Measurements from ENCODE around the gene NDUFAF3. TPM values are rescaled to one million over a fixed set of nuclear protein-coding genes. Genes with fewer than 3 reads are reported as not detected.
A peak's percentile ranks its signal among the peaks of the same experiment; 100 is the strongest.

The NDUFAF3 gene
- total RNA-seq, 1 donor from 2014 or later: 200 TPM

DNA sequence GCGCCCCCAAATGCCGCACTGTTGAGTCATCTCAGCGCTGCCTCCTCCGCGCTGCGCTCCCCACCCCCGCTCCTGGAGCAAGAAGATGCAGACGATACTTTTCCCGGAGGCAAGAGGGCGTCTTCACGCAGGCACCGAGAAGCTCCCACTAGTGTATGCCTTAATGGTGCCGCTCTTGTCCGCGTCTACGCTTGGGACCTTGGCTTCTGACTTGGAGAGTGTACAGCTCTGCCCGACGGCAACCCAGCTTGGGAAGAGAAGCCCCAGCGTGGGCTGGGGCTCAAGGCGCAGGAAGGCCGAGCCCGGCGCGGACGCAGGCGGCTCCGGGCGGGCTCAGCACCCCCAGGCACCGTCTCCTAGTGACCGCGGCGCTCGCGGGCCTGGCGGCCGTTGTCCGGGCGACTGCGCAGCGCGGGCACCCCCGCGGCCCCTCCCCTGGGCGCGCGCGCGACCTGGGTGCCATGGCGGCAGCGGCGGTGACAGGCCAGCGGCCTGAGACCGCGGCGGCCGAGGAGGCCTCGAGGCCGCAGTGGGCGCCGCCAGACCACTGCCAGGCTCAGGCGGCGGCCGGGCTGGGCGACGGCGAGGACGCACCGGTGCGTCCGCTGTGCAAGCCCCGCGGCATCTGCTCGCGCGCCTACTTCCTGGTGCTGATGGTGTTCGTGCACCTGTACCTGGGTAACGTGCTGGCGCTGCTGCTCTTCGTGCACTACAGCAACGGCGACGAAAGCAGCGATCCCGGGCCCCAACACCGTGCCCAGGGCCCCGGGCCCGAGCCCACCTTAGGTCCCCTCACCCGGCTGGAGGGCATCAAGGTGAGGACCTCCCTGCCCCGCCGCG, 31.9 kb upstream of the NDUFAF3 start, which contains the start of gene P4HTM:
Gene P4HTM (plus strand): TSS at position 446 of the 840 bp plus-strand sequence. CDS start 16 bp downstream, at position 462.
- no peaks in the 10 kb centered on the region for H3K9me3 ChIP-seq
- peaks cover under 1 to 5% of the 10 kb centered on the region in 2 donors for H3K36me3 ChIP-seq
- TF ChIP-seq, protein P1, sequence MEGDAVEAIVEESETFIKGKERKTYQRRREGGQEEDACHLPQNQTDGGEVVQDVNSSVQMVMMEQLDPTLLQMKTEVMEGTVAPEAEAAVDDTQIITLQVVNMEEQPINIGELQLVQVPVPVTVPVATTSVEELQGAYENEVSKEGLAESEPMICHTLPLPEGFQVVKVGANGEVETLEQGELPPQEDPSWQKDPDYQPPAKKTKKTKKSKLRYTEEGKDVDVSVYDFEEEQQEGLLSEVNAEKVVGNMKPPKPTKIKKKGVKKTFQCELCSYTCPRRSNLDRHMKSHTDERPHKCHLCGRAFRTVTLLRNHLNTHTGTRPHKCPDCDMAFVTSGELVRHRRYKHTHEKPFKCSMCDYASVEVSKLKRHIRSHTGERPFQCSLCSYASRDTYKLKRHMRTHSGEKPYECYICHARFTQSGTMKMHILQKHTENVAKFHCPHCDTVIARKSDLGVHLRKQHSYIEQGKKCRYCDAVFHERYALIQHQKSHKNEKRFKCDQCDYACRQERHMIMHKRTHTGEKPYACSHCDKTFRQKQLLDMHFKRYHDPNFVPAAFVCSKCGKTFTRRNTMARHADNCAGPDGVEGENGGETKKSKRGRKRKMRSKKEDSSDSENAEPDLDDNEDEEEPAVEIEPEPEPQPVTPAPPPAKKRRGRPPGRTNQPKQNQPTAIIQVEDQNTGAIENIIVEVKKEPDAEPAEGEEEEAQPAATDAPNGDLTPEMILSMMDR (IDR thresholded peaks at IDR 0.05): peak in 2 of 3 experiments; percentile 35 to 45
- DNase-seq (ENCODE audit: low spot score in 2 of 2): peak; percentile 46 to 96
- intact Hi-C loops (cut with DNase I): loop anchor here (1.0 to 2.0 kb wide), 3 partner anchors 17 to 103 kb away; partner anchors contain the start of genes DALRD3 and WDR6
- H3K4me3 ChIP-seq: peak within 1 kb of the TSS; percentile 80 to 99
- peak within 1 kb of the TSS; percentile 92 to 97 for H3K27ac ChIP-seq
- peaks cover 10 to 26% of the 10 kb centered on the region in 2 donors for H3K4me1 ChIP-seq
- no peaks in the 10 kb centered on the region for H3K27me3 ChIP-seq

DNA sequence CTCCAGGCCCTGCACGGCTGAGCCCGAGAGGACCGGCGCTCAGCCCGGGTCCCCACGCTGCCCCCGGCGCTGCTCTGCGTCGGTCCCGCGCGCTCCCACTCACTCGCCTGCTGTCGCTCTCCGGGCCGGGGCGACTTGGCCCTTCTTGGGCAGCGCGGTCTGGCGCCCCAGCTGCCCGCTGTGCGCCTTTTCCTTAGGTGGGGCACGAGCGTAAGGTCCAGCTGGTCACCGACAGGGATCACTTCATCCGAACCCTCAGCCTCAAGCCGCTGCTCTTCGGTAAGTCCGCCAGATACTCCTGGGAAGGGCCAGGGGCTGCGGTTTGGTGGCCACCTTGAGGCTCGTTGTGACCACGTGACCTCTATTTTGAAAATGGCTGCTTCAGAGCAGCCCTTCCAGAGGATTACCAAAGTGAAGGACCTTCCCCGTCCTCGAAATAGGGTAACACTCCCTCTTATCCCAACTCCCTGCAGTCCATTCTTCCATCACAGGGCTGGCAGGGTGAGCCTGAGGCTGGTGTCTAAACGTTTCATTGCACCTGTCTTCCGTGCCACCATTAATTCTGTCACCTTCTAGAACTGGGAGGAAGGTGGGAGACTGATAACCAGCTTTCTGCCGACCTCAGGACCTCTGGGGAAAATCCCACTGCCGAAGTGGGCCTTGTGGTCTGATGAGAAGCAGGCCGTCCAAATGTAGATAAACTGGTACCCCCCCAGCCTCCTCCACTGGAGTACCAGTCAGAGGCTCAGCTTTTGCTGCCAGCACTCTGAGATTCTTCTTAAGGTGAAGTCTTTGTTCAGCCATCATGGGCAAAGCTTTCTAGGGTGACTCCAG, 31.1 kb upstream of the NDUFAF3 start:
- no peak for DNase-seq (ENCODE audit: low spot score in 2 of 2)
- TF ChIP-seq, protein P1 (IDR thresholded peaks at IDR 0.05): no peak
- peak overlapping the region; percentile 92 to 97 for H3K27ac ChIP-seq
- intact Hi-C loops (cut with DNase I): loop anchor here (2.0 kb wide), 1 partner anchor 102 kb away; no protein-coding TSS in a partner anchor
- H3K4me1 ChIP-seq: peaks cover 10 to 26% of the 10 kb centered on the region in 2 donors
- H3K9me3 ChIP-seq: no peaks in the 10 kb centered on the region
- no peaks in the 10 kb centered on the region for H3K36me3 ChIP-seq
- H3K27me3 ChIP-seq: no peaks in the 10 kb centered on the region
- H3K4me3 ChIP-seq: peak overlapping the region; percentile 80 to 99

DNA sequence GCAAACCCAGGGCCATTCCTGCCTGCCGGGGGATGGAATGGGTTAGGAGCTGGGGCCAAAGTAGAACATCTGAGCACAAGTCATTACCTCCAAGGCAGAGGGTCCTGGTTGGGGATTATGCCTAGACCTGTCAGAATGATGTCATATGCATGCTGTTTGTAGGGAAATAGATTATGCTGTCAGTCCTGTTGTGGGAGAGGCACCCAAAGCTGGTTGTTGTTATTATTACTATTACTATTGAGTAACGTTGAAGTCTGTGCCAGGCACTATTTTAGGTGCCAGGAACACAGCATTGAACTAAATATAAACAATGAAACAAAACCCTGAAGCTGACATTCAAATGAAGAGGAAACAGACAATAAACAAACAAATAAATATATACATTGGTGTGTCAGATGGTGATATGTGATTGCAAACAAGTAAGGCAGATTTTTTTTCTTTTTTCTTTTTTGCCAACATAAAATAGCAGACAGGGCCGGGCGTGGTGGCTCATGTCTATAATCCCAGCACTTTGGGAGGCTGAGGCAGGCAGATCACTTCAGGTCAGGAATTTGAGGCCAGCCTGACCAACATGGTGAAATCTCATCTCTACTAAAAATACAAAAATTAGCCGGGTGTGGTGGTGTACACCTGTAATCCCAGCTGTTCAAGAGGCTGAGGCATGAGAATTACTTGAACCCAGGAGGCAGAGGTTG, 29.9 kb upstream of the NDUFAF3 start:
- TF ChIP-seq, protein P1 (IDR thresholded peaks at IDR 0.05): no peak
- Histone ChIP-seq H3K9me3 (no peaks in the 10 kb centered on the region), H3K36me3 (peaks cover 3 to 5% of the 10 kb centered on the region in 2 donors), H3K27me3 (no peaks in the 10 kb centered on the region), H3K27ac (peak overlapping the region; percentile 92 to 97), H3K4me1 (peaks cover 10 to 26% of the 10 kb centered on the region in 2 donors), H3K4me3 (peak overlapping the region in 1 of 2 donors; percentile 99)
- intact Hi-C loops (cut with DNase I): loop anchor here (2.0 kb wide), 1 partner anchor 101 kb away; no protein-coding TSS in a partner anchor
- no peak for DNase-seq (ENCODE audit: low spot score in 2 of 2)

DNA sequence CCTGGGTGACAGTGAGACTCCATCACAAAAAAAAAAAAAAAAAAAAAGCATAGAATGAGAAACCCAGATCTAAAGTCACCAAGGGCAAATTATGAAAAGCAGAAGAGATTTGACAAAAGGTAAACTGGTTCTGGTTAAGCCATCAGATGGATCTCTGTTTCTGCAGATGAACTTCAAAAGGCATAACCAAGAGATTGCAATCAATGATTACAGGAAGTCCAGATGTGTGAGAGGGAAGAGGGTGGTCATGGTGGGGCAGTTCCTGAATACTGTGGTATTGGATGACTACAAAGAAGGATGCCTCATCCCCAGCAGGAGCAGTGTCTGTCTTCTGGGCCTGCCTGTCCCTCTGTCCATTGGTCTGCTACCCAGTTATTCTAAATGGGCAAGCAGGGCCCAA, 28.1 kb upstream of the NDUFAF3 start:
- intact Hi-C loops (cut with DNase I): no loop called here
- TF ChIP-seq, protein P1 (IDR thresholded peaks at IDR 0.05): no peak
- H3K27ac ChIP-seq: no peak overlapping the region
- no peak overlapping the region for H3K4me3 ChIP-seq
- no peaks in the 10 kb centered on the region for H3K27me3 ChIP-seq
- no peaks in the 10 kb centered on the region for H3K9me3 ChIP-seq
- peaks cover 3 to 8% of the 10 kb centered on the region in 2 donors for H3K36me3 ChIP-seq
- peaks cover 9 to 17% of the 10 kb centered on the region in 2 donors for H3K4me1 ChIP-seq
- DNase-seq (ENCODE audit: low spot score in 2 of 2): no peak

DNA sequence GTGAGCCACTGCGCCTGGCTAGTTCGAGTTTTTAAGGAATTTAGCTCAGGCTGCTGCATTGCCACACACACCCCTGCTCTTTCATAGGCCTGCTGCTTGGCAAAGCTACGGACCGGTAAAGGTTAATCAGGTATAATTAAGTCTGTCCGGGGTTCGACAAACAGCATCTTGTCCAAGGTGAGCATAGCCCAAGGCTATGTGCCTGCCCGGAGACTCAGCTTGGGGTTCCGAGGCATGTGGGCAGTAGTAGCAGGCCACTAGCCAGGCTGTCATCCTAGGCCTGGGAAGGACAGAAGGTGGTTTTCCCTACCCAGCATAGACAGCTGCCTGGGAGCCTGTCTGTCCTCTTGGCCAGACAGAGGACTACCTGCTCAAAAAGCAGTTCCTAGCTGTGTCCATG, 25.3 kb upstream of the NDUFAF3 start:
- intact Hi-C loops (cut with DNase I): no loop called here
- H3K27ac ChIP-seq: no peak overlapping the region
- DNase-seq (ENCODE audit: low spot score in 2 of 2): no peak
- no peaks in the 10 kb centered on the region for H3K27me3 ChIP-seq
- no peaks in the 10 kb centered on the region for H3K9me3 ChIP-seq
- H3K36me3 ChIP-seq: peaks cover 3 to 13% of the 10 kb centered on the region in 2 donors
- H3K4me3 ChIP-seq: no peak overlapping the region
- peaks cover 0 to 4% of the 10 kb centered on the region in 2 donors for H3K4me1 ChIP-seq
- TF ChIP-seq, protein P1 (IDR thresholded peaks at IDR 0.05): no peak

Measured in ascending aorta (tissue), 2 donors.